ENCODE results near the gene KRT85.

KRT85 gene

DNA sequence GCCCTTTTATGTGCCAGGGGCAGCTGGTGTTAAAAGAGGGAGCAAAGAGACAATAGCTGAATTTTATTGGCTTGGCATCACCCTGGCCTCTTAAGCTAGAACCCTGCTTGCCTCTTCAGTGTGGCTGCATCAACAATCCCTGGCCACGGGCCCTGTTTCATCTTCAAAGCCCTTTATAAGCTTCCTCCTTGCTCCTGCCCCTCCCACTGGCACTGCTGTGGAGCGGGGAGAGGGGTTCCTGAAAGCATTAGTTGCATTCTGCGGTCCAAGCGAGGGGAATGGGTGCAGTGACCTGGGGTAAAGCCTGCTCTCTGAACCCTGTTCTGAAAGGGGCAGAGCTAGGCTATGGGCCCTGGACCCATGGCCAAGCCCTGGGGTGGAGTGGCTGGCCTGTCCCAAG lies 45.9 kb downstream of the KRT85 start:
- no peak for DNase-seq

DNA sequence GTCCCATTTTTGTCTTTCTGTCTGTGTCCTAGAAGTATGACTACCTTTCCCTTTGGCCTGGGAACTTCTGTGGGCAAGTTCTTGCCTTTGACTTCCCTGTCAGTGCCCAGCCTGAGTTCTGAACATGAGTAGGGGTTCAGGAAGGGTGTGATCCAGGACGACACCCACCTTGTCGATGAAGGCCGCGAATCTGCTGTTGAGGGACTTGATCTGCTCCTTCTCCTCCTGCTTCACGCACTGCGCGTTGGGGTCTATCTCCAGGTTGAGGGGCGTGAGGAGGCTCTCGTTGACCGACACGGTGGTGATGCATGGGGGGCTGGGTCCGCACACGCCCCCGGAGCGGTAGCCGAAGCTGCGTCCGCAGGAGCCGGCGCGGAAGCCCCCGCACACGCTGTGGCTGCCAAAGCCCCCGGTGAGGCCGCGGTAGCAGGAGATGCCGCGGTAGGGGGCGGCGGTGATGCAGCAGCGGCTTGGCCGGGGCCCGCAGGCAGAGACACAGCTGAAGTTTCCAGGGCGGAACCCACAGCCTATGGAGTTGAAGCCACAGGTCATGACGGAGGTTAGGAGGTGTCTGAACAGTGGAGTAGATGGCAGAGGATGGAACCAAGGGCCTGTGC lies 46.4 kb downstream of the KRT85 start, which contains the start of gene KRT83:
Gene KRT83, minus strand, starts transcription at position 615 of the 617 bp plus-strand sequence. Its CDS starts 63 bp downstream, at position 552.
- DNase-seq, result no peak

DNA sequence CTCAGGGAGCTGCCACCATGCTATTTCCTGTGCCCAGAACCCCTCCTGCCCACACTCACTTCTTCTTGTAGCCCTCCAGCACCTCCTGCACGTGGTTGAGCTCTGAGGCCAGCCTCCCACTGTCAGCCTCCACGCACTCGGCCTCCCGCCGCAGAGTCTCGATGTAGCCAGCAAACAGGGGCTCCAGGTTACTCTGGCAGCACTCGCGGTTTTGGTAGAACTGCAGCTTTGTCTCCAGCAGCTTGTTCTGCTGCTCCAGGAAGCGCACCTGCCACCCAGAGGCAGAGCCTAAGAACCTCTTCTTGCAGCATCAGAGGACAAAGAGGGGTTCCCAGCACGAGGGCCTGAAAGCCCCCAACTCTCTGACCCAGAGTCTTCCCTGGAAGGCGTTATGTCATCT lies 48.2 kb downstream of the KRT85 start:
- DNase-seq, result peak in 1 of 2 experiments; percentile 18

DNA sequence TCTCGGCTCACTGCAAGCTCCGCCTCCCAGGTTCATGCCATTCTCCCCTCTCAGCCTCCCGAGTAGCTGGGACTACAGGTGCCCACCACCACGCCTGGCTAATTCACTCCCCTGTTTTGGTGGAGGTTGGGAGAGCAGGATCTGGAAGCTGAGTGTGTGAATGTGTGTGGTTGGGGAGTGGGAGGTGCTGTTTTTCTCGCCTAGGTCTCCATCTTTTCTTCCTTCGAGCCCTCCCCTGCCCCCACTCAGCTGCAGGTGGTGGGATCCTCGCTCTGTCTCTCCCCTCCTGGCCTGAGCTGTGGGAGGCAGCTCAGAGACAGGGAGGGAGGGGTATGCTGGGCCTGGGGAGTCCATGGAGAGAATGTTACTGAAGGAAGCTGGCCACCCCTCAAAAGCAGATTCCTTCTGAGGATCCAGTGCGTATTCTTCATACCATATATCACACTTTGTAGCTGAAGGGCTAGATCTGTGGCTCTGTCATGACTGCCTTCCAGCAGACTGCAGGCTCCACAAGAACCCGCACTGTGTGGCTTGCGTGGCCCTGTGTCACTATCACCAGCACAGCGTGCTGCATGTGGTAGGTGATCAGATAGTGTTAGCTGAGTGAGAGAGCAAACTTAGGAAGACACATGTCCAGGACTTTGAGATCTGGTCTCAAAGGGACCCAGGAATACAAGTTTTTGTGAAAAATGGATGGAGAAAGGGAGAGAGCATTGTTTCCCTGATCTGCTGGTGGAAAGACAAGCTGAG lies 48.9 kb downstream of the KRT85 start:
- DNase-seq, result no peak

DNA sequence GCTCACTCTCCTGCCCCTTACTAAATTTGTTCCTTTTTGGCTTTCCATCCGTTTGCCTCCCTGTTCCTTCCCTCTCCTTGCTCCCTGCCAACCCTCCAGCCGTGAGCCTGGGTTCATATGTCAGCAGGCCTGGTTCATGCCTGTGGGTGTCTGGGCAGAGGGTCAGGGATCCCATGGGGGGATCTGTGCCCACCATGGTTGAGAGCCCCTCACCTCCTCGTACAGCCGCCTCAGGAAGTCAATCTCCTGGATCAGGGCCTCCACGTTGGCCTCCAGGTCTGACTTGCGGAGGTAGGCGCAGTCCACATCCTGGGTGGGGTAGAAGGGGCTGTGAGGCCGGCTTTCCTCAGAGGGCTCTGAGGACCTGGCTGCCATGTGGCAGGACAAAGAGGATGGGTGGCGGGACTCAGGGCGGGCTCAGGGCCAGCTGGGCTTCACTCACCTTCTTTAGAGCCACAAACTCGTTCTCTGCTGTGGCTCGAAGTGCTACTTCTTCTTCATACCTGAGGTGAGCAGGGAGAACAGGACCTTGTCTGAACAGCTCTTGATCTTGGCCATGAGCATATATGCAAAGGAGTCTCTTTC lies 49.7 kb downstream of the KRT85 start:
- no peak for DNase-seq

DNA sequence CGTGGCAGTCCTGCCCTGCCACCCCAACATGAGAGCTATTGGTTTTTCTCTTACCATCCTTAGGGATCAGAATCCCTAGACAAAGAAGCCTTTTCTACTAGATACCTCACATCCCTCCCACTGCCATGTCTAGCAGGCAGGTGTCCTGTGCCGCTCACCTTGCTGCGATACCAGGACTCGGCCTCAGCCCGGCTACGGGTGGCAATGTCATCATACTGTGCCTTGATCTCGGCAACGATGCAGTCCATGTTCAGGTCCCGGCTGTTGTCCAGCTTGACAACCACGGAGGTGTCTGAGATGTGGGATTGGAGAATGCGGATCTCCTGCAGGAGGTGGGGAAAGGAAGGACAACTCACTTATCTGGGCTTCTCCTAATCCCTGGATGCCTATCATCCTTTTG lies 50.6 kb downstream of the KRT85 start:
- no peak for DNase-seq

DNA sequence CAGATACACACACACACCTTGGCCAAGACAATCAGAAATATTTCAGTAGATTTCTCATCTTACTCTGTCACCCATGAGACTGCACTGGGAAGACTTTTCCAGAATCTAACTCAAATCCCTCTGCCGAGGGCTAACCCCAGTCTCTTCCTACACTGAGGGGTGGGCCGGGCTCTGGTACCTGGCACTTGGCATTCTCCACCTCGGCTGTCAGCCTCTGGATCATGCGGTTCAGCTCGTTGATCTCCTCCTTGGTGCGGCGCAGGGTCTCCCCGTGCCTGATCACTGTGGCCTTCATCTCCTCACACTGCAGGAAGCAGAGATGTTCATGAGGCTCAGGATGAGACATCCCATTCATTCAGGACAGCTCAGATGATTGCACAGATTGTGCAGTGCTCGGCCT lies 51.0 kb downstream of the KRT85 start:
- no peak for DNase-seq

DNA sequence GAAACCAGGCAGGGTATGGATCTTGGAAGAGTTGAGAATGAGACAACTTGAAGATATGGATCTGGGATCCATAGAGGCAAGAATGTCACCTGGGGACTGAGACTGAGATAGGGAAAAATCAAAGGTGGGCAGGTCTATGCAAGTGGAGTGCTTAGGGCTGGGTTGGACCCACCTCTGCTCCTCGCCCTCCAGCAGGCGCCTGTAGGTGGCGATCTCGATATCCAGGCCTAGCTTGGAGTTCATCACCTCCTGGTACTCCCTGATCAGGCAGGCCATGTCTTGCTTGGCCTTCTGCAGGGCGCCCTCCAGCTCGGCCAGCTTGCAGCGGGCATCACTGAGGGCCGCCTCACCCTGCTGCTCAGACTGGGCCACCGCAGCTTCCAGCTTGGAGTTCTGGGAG lies 51.6 kb downstream of the KRT85 start:
- peak in 1 of 2 experiments; percentile 16 for DNase-seq

DNA sequence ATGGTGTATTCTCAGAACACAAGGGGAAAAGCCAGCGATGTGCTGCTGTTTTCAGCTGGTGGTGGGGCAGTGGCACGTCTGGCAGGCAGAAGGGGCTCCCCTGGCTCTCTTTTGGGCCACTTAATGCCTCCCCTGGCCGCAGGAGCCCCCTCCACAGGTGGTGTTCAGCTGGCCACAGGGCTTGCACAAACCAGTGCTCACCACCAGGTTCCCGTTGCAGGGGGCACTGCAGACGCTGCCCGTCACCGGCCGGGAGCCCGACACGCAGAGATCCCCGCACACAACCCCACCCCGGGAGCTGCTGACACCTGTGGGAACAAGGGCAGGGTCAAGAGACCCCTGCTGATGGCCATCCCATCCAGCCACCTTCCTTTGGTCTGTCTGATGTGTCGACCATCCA lies 52.8 kb downstream of the KRT85 start:
- no peak for DNase-seq

DNA sequence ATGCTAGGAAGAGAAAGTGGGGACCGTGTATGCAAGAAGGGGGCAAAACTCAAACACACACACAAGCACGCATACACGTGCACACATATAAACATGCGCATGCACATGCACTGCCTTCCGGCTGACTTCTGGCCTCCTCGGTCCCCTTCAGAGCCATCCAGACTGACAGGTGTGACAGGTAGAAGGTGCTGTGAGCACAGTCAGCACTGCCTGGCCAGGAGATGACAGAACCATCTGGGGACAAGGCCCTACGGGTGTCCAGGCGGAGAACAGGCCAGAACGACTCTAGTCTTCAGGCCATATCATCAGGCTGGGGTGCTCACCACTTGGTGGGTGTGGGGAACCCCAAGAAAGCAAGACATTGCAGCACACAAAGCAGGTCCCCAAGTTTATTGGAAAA lies 53.4 kb downstream of the KRT85 start:
- no peak for DNase-seq

DNA sequence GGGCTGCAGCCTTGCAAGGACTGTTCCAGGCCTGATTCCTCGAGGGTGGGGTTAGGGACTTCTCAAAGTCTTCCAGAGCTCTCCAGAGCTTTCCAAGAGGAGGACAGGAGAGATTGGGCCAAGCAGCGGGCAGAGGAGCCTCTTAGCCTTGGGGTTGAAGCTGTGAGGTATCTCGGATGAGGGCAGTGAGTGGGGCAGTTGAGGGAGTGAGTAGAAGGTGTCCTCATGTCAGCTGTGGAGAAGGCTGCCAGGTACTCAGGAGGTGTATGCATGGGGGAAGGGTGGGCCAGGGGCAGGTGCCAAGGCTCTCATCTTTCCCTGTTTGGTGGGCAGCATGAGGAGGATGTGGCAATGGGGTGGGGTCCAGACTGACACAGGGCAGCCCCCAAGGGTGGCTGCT lies 53.8 kb downstream of the KRT85 start:
- no peak for DNase-seq

DNA sequence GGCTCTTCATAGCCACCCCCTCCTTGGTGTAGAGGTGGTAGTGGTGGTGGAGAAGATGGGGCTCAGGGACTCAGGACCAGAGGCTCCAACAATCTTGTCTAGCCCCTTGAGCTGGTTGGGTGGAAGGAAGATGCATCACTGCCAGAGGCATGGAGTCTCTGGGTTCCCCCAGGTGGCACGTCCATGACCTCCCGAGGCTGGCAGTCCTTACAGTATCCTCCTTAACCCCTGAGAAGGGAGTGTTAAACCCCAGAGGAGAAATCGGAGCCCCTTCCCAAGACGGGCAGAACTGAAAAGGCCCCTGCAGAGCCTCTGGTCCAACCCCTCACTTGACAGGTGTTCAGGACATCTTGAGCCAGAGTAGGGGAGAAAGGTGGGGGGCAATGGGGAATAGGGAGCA lies 55.2 kb downstream of the KRT85 start:
- DNase-seq, result no peak

DNA sequence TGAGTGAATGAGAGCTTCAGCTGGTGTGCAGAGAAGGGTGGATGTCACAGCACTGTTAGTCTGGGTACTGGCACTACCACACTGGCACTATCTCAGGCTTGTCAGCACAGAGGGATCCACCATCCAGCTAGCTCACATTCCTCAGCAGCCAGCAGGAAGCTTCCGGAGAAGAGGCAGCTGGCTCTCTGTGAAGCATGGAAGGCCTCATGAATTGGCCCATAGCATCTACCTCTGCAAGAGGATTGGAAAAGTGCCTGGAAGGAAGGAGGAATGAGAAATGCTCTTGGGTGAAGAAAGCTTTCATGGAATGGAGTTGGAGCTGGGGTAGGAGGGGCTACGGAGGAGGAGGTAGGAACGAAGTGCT lies 56.0 kb downstream of the KRT85 start:
- no peak for DNase-seq

DNA sequence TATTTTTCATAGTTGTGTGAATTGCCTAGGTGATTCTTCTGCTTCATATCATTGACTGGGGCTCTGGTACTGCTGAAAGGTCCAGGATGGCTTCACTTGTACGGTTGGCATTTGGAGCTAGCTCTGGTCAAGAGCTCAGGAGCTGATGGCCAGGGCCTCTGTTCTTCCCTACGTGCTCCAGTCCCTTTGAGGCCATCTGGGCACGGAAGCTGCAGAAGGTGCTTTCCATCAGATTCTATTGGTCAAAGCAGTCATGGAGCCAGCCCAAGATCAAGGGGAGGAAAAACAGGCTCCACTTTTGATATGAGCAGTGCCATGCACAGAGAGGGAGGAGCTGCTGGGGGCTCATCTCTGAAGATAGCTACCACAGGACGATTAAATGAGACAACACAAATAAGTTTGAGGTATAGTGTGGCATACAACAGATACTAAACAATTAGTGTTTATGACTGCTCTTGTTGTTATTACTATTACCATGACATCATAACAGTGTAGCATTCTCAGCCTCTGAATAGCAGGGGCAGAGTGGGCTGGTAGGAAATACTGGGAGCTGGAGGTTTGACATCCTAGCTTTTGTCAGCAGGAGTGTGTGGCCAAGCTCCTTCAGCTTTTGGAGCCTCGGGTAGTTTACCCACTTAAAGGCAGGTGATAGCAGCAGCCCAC lies 56.5 kb downstream of the KRT85 start:
- no peak for DNase-seq
